Mucosa of rectum (tissue), 2 donors: ENCODE data around the gene SLF1.

Source experiments
- H3K27ac ChIP-seq, 2 donors: one replicate each; pipeline ENCODE4 v1.7.0; 2013; ENCODE audit warnings: inconsistent platforms in 2 of 2, low read depth in 2 of 2, low read length in 2 of 2
- H3K27me3 ChIP-seq, 2 donors: one replicate each; pipeline ENCODE4 v1.7.0; 2013; ENCODE audit warnings: low read length in 2 of 2; ENCODE audit not compliant: control insufficient read depth in 2 of 2, insufficient read depth in 2 of 2
- H3K36me3 ChIP-seq, 2 donors: one replicate each; pipeline ENCODE4 v1.7.0; 2013; ENCODE audit warnings: low read length in 2 of 2; ENCODE audit not compliant: control insufficient read depth in 2 of 2, insufficient read depth in 2 of 2
- H3K4me1 ChIP-seq, 2 donors: one replicate each; pipeline ENCODE4 v1.7.0; 2013; ENCODE audit warnings: low read length in 2 of 2, mild to moderate bottlenecking in 1 of 2; ENCODE audit not compliant: control insufficient read depth in 2 of 2, insufficient read depth in 2 of 2
- H3K4me3 ChIP-seq, 2 donors: one replicate each; pipeline ENCODE4 v1.7.0; 2013; ENCODE audit warnings: low read length in 2 of 2
- H3K9ac ChIP-seq, 2 donors: one replicate each; pipeline ENCODE4 v1.7.0; 2013; ENCODE audit warnings: low read length in 2 of 2, low read depth in 1 of 2, mild to moderate bottlenecking in 1 of 2
- H3K9me3 ChIP-seq, 2 donors: one replicate each; pipeline ENCODE4 v1.7.0; 2013; ENCODE audit warnings: low read length in 2 of 2; ENCODE audit not compliant: control insufficient read depth in 2 of 2
- donor health status: healthy.
- donor health status: Normal muscosa, but diverticular disease.

The SLF1 gene

GRCh38 chr5:94744906-94745305 is 126.4 kb downstream of the SLF1 start:
- Histone ChIP-seq H3K27me3 (no peaks in the 10 kb centered on the region), H3K9ac (no peak overlapping the region), H3K36me3 (no peaks in the 10 kb centered on the region)

GRCh38 chr5:94745786-94746730 is 127.6 kb downstream of the SLF1 start:
- no peak overlapping the region for H3K27ac ChIP-seq
- no peak overlapping the region for H3K9ac ChIP-seq
- H3K36me3 ChIP-seq, result no peaks in the 10 kb centered on the region
- H3K4me3 ChIP-seq, result no peak overlapping the region
- no peaks in the 10 kb centered on the region for H3K9me3 ChIP-seq
- H3K4me1 ChIP-seq, result no peaks in the 10 kb centered on the region
- H3K27me3 ChIP-seq, result no peaks in the 10 kb centered on the region

More at GRCh38 chr5:94744906-94745305, 126.4 kb downstream of the SLF1 start:
- no peak overlapping the region for H3K4me3 ChIP-seq
- H3K4me1 ChIP-seq, result no peaks in the 10 kb centered on the region
- H3K9me3 ChIP-seq, result no peaks in the 10 kb centered on the region
- H3K27ac ChIP-seq, result no peak overlapping the region

GRCh38 chr5:94746731-94747124 is 128.3 kb downstream of the SLF1 start:
- H3K36me3 ChIP-seq, result no peaks in the 10 kb centered on the region
- H3K27ac ChIP-seq, result no peak overlapping the region
- H3K9me3 ChIP-seq, result no peaks in the 10 kb centered on the region
- H3K9ac ChIP-seq, result no peak overlapping the region
- no peaks in the 10 kb centered on the region for H3K27me3 ChIP-seq
- no peak overlapping the region for H3K4me3 ChIP-seq
- no peaks in the 10 kb centered on the region for H3K4me1 ChIP-seq
